ENCODE data around the gene JAK1.

DNA sequence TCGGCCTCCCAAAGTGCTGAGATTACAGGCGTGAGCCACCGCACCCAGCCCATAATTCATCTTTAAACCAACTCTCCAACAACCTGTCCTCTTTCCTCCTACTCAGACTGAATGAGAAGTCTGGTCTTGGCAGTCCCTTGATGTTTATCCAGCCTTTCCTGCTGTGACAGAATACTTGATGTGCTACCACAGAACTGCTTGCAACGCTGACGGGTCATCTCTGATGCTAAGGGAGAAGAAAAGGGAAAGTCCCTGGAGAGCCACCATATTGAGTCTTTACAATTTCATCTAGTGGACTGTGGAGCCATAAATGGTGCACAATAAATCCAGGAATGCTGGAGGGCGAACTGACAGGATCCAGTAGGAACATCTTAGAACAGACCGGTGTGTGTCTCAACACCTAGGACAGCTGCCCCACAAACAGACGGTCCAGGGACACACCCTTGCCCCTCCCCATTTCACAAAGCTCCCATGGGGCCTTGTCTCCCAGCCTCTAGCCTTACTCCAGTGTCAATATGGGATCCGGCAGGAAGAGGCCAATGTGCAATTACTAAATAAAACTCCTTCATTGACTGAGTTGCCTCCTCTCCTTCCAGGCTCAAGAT lies 30.7 kb downstream of the JAK1 start:
- TF ChIP-seq, protein P1, sequence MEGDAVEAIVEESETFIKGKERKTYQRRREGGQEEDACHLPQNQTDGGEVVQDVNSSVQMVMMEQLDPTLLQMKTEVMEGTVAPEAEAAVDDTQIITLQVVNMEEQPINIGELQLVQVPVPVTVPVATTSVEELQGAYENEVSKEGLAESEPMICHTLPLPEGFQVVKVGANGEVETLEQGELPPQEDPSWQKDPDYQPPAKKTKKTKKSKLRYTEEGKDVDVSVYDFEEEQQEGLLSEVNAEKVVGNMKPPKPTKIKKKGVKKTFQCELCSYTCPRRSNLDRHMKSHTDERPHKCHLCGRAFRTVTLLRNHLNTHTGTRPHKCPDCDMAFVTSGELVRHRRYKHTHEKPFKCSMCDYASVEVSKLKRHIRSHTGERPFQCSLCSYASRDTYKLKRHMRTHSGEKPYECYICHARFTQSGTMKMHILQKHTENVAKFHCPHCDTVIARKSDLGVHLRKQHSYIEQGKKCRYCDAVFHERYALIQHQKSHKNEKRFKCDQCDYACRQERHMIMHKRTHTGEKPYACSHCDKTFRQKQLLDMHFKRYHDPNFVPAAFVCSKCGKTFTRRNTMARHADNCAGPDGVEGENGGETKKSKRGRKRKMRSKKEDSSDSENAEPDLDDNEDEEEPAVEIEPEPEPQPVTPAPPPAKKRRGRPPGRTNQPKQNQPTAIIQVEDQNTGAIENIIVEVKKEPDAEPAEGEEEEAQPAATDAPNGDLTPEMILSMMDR (IDR thresholded peaks at IDR 0.05): no peak
- TF ChIP-seq POLR2AphosphoS5 (IDR thresholded peaks at IDR 0.05; ENCODE audit: low read depth, low read length) (no peak), SIN3A (IDR thresholded peaks at IDR 0.05; ENCODE audit: borderline replicate concordance, insufficient read depth, low read depth, low read length) (no peak), TCF7L2 (IDR thresholded peaks at IDR 0.05; ENCODE audit: low read depth, low read length) (no peak)
- TF ChIP-seq, protein P2, sequence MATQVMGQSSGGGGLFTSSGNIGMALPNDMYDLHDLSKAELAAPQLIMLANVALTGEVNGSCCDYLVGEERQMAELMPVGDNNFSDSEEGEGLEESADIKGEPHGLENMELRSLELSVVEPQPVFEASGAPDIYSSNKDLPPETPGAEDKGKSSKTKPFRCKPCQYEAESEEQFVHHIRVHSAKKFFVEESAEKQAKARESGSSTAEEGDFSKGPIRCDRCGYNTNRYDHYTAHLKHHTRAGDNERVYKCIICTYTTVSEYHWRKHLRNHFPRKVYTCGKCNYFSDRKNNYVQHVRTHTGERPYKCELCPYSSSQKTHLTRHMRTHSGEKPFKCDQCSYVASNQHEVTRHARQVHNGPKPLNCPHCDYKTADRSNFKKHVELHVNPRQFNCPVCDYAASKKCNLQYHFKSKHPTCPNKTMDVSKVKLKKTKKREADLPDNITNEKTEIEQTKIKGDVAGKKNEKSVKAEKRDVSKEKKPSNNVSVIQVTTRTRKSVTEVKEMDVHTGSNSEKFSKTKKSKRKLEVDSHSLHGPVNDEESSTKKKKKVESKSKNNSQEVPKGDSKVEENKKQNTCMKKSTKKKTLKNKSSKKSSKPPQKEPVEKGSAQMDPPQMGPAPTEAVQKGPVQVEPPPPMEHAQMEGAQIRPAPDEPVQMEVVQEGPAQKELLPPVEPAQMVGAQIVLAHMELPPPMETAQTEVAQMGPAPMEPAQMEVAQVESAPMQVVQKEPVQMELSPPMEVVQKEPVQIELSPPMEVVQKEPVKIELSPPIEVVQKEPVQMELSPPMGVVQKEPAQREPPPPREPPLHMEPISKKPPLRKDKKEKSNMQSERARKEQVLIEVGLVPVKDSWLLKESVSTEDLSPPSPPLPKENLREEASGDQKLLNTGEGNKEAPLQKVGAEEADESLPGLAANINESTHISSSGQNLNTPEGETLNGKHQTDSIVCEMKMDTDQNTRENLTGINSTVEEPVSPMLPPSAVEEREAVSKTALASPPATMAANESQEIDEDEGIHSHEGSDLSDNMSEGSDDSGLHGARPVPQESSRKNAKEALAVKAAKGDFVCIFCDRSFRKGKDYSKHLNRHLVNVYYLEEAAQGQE (IDR thresholded peaks at IDR 0.05; ENCODE audit: insufficient read depth in 1 of 2, low read depth in 2 of 2, low read length in 1 of 2): no peak

Data from Panc1 (cell line).